Measurements from ENCODE around the gene TSEN34. TPM values are rescaled to one million over a fixed set of nuclear protein-coding genes. Genes with fewer than 3 reads are reported as not detected.

Gene TSEN34
- total and polyA plus RNA-seq, 7 donors: 15.5 to 44.6 (median 20.2) TPM

DNA sequence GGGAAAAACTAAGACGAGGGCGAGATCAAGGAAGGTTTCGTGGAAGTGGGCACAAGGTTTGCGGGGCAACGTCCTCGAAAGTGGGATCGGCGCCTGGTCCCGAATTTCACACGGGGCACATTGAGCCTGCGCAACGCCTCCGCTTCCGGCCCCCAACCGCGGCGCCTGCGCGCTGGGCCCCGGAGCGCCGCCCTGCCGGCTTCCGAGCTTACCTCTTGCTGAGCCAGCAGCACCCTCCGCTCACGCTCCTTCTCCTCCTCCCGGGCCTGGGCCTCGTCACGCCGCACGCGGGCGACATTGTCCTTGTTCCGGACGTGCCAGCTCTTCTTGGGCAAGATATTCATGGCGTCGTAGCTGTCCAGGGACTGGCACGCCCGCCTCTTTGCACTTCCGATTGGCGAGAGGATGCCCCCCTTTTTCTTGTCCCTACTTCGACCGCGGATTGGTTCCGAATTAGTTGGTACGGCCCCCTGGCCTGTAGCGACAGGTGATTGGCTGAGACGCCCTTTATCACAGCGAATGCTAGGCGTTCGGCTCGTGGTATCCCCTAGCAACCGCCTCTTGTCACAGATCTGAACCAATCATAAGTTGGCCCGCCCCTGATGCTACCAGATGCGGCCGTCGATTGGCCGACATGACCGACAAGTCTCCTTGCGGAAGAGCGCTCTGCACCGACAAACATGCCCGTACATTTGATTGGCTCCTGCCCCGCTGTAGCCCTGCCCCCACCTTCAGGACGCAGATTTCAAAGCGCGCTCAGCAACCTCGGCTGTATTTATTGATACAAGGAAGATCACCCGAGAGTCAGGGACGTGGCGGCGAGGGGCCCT is 31.5 kb upstream of the TSEN34 start, which contains the start of gene LENG1:
Gene LENG1 (minus strand): TSS at position 370 of the 830 bp plus-strand sequence. CDS start 26 bp downstream, at position 344.
- Histone ChIP-seq H3K27me3 (ENCODE audit: insufficient read depth in 3 of 3, low read length in 2 of 3) (peaks cover 0 to 3% (median 0%) of the 10 kb centered on the region in 3 donors), H3K27ac (peak within 1 kb of the TSS; percentile 98), H3K36me3 (ENCODE audit: insufficient read depth in 1 of 2, low read depth in 1 of 2) (peaks cover 6 to 38% of the 10 kb centered on the region in 2 donors), H3K9me3 (no peaks in the 10 kb centered on the region), H3K4me1 (peaks cover 27% of the 10 kb centered on the region), H3K4me3 (peak within 1 kb of the TSS; percentile 89)
- intact Hi-C loops (cut with DNase I): loop anchor here in 1 of 2 donors (10.0 kb wide), 1 partner anchor 235 kb away; no protein-coding TSS in a partner anchor
- WGBS, 3 donors: 0 to 1% (median 0%) methylated on average over 71 to 72 of the region's 72 CpGs
- DNase-seq (peak; percentile 99), ATAC-seq (peak; percentile 93 to 96 (median 94))
- TF ChIP-seq, protein P1, sequence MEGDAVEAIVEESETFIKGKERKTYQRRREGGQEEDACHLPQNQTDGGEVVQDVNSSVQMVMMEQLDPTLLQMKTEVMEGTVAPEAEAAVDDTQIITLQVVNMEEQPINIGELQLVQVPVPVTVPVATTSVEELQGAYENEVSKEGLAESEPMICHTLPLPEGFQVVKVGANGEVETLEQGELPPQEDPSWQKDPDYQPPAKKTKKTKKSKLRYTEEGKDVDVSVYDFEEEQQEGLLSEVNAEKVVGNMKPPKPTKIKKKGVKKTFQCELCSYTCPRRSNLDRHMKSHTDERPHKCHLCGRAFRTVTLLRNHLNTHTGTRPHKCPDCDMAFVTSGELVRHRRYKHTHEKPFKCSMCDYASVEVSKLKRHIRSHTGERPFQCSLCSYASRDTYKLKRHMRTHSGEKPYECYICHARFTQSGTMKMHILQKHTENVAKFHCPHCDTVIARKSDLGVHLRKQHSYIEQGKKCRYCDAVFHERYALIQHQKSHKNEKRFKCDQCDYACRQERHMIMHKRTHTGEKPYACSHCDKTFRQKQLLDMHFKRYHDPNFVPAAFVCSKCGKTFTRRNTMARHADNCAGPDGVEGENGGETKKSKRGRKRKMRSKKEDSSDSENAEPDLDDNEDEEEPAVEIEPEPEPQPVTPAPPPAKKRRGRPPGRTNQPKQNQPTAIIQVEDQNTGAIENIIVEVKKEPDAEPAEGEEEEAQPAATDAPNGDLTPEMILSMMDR (IDR thresholded peaks at IDR 0.05): peak; percentile 29

DNA sequence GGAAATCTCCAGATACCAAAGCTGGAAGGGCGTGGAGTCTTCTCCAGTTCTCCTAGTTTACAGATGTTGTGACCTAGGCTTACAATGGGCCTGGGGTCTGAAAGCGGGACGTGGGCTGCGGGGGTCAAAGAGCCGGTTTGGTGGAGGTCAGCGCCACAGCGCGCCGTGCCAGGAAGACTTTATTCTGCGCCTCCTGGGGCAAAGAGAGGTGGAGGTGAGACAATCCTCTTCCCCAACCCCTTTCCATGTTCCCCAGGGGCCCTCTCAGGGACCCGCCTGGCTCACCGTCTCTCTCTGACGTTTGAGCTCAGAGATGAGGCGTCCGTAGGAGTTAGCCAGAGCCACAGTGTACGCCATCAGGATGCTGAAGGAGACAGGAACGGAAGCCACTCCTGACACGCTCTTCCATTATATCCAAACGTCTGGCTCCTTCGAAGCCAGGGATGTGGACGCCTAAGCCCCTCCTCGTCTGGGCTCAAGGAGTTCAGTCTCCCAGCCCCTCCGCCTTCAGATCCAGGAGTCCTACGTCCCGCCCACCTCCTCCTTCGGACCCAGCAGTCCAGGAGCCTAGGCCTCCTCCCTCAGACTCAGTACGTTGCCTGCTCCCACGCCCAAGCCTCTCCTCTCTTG is 30.8 kb upstream of the TSEN34 start:
- 2 to 3% (median 2%) methylated on average over 28 of the region's 28 CpGs for WGBS, 3 donors
- peak overlapping the region; percentile 89 for H3K4me3 ChIP-seq
- DNase-seq (no peak), ATAC-seq (no peak)
- H3K27me3 ChIP-seq (ENCODE audit: insufficient read depth in 3 of 3, low read length in 2 of 3): peaks cover 0 to 6% (median 0%) of the 10 kb centered on the region in 3 donors
- H3K4me1 ChIP-seq: peaks cover 27% of the 10 kb centered on the region
- no peaks in the 10 kb centered on the region for H3K9me3 ChIP-seq
- intact Hi-C loops (cut with DNase I): loop anchor here in 1 of 2 donors (10.0 kb wide), 1 partner anchor 235 kb away; no protein-coding TSS in a partner anchor
- peak overlapping the region; percentile 82 for H3K27ac ChIP-seq
- H3K36me3 ChIP-seq (ENCODE audit: insufficient read depth in 1 of 2, low read depth in 1 of 2): peaks cover 6 to 31% of the 10 kb centered on the region in 2 donors
- TF ChIP-seq, protein P1 (IDR thresholded peaks at IDR 0.05): no peak

DNA sequence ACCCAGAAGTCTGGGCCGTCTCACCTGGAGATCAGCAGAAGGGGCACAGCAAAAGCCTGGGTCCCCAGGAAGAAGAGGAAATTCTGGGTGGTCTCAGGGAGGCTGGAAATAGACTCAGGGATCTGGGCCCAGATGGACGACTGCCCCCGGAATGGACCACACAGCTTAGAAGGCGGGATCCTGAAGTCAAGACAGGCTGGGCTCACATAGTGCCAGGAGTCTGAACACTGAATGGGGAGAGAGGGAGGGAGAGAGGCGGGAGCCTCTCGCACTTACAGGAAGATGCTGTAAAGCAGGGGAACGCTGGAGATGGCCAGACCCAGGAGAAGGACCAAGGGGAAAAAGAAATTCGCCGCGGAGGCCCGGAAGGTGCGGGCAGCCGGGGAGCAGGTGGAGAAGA is 30.3 kb upstream of the TSEN34 start:
- 41 to 49% (median 48%) methylated on average over 12 to 13 of the region's 13 CpGs for WGBS, 3 donors
- Histone ChIP-seq H3K9me3 (no peaks in the 10 kb centered on the region), H3K36me3 (ENCODE audit: insufficient read depth in 1 of 2, low read depth in 1 of 2) (peaks cover 2 to 25% of the 10 kb centered on the region in 2 donors), H3K27ac (no peak overlapping the region), H3K4me1 (peaks cover 27% of the 10 kb centered on the region), H3K27me3 (ENCODE audit: insufficient read depth in 3 of 3, low read length in 2 of 3) (peaks cover 0 to 9% (median 0%) of the 10 kb centered on the region in 3 donors), H3K4me3 (peak overlapping the region; percentile 89)
- ATAC-seq (no peak), DNase-seq (no peak)
- TF ChIP-seq, protein P1 (IDR thresholded peaks at IDR 0.05): no peak
- intact Hi-C loops (cut with DNase I): loop anchor here in 1 of 2 donors (10.0 kb wide), 1 partner anchor 234 kb away; no protein-coding TSS in a partner anchor

DNA sequence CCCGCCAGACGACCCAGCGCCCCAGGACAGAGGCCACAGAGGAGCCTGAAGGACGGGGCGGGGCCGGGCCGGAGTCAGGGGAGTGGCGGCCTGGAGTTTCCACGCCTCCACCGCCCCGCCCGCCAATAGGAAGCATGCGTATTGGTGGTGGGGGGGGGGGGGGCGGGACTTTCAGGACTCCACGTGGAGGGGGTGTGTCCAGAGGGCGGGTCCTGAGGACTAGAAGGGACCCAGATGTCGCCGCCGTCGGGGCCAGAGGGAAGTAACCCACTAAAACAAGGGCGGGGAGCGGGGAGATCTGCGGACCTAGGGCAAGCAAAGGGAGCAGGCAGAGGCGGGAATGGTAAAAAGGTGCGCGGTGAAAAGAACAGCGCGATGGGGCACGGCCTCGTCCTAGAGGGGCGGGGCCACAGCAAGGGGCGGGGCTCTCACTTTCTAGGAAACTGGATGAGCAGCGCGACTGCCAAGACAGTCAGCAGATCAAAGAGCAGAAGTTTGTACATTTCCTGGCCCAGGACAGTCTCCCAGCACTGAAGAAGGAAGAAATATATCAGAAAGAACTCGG is 28.8 kb upstream of the TSEN34 start:
- peak; percentile 17 to 43 (median 40) for ATAC-seq
- 4 to 5% (median 5%) methylated on average over 29 to 35 of the region's 35 CpGs for WGBS, 3 donors
- H3K27ac ChIP-seq: no peak overlapping the region

More for the DNA sequence above, 28.8 kb upstream of the TSEN34 start:
- intact Hi-C loops (cut with DNase I): loop anchor here in 1 of 2 donors (10.0 kb wide), 1 partner anchor 232 kb away; no protein-coding TSS in a partner anchor
- H3K4me3 ChIP-seq: peak overlapping the region; percentile 55
- no peaks in the 10 kb centered on the region for H3K9me3 ChIP-seq
- TF ChIP-seq, protein P1 (IDR thresholded peaks at IDR 0.05): no peak
- H3K27me3 ChIP-seq (ENCODE audit: insufficient read depth in 3 of 3, low read length in 2 of 3): peaks cover 0 to 16% (median 0%) of the 10 kb centered on the region in 3 donors
- peaks cover 27% of the 10 kb centered on the region for H3K4me1 ChIP-seq
- H3K36me3 ChIP-seq (ENCODE audit: insufficient read depth in 1 of 2, low read depth in 1 of 2): peaks cover 0 to 10% of the 10 kb centered on the region in 2 donors
- peak; percentile 86 to 90 for DNase-seq
